ENCODE data around the gene MYCBP.
A peak's percentile ranks its signal among the peaks of the same experiment; 100 is the strongest.
"Not testable (repeated sequence)": the region's sequence is repeated elsewhere in the genome, so short reads cannot be mapped to it uniquely, and the experiment has no call there.

Gene MYCBP

GRCh38 chr1:38845088-38845487 lies 28.1 kb downstream of the MYCBP start:
- DNase-seq (ENCODE audit: low spot score in 2 of 2); H3K4me3 Mint-ChIP-seq; H3K27ac Mint-ChIP-seq; H3K9me3 Mint-ChIP-seq; ATAC-seq; H3K4me1 Mint-ChIP-seq: not testable (repeated sequence)
- H3K36me3 Mint-ChIP-seq, result peaks cover 100% of the 10 kb centered on the region

DNA sequence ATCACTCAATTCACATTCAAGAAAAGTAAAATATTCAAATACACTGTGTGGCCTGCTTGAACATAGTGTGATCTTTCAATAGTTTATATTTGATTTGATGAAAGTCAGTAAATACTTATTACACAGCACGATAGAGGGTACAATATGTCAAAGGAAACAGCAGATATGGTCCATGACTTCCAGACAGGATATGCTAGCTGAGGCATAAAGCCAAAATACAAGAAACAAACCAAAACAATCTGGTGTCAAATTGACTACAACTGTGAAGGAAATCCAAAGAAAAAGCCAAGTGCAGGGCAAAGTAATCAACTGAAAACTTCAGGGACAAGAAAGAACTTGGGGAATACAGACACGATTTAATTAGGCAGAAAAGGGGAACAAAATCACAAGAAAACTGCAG lies 32.9 kb downstream of the MYCBP start:
- ATAC-seq, result no peak
- H3K36me3 Mint-ChIP-seq, result peaks cover 80% of the 10 kb centered on the region
- no peak for DNase-seq (ENCODE audit: low spot score in 2 of 2)
- H3K4me1 Mint-ChIP-seq, result peaks cover 7% of the 10 kb centered on the region
- no peak overlapping the region for H3K27ac Mint-ChIP-seq
- H3K9me3 Mint-ChIP-seq, result peaks cover 3% of the 10 kb centered on the region
- no peak overlapping the region for H3K4me3 Mint-ChIP-seq

- Mint-ChIP-seq H3K4me1 (peaks cover 6% of the 10 kb centered on the region), H3K4me3 (no peak overlapping the region), H3K27ac (no peak overlapping the region), H3K9me3 (no peaks in the 10 kb centered on the region), H3K36me3 (peaks cover 71% of the 10 kb centered on the region)
- no peak for ATAC-seq
- no peak for DNase-seq (ENCODE audit: low spot score in 2 of 2)
Measured at GRCh38 chr1:38839363-38839762, 33.8 kb downstream of the MYCBP start.

DNA sequence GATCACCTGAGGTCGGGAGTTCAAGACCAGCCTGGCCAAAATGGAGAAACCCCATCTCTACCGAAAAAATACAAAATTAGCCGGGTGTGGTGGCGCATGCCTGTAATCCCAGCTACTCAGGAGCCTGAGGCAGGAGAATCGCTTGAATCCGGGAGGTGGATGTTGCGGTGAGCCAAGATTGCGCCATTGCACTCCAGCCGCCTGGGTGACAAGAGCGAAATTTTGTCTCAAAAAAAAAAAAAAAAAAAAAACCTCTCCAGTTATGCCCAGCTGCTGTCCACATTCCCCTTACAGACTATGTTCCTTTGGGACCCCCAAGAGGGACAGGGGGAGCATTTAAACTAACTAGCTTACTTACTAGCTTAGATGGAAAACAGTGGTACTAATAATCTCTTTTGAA lies 36.8 kb downstream of the MYCBP start:
- H3K27ac Mint-ChIP-seq; H3K4me3 Mint-ChIP-seq; DNase-seq (ENCODE audit: low spot score in 2 of 2); H3K4me1 Mint-ChIP-seq; H3K9me3 Mint-ChIP-seq; ATAC-seq: not testable (repeated sequence)
- peaks cover 41% of the 10 kb centered on the region for H3K36me3 Mint-ChIP-seq

DNA sequence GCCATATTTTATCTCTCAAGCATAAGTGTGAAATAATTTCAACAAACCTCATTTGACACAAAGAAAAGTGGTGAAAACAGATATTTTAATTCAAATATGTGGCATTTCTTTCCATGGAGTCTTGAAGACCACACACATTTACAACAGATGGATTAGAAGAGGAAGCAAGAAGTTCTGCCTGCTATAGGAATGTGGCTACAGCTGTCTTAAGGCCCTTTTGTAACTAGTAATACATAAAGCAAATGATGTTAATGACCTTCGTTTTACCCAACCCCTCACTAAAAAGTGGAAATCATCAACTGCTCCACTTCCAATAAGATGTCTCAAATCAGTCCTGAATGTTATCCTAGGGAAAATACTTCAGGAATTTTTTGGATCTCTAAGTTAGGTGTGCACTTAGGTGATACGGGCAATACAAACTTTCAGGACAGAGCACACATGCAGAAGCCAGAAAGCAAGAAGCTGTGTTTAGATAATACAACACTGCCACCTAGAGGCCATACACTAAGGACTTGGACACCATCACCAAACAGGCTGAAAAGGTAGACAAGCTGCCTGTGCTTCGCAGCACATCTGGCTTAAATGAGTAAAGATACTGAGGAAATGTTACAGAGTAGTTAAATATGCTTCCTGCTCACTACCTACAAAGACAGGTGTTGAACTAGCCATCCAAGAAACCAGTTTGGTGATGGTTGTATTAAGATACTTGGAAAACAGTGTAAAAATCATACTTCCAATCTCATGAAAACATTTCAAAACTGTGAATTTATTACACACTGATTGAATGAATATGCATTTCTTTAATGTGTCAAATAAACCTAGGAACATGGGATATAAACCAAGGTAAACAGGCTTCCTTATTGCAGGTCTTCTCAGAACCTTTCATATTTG lies 38.0 kb downstream of the MYCBP start:
- H3K4me3 Mint-ChIP-seq, result no peak overlapping the region
- peak; percentile 26 to 61 for DNase-seq (ENCODE audit: low spot score in 2 of 2)

GRCh38 chr1:38834221-38834782 lies 38.8 kb downstream of the MYCBP start:
- Mint-ChIP-seq H3K4me1 (no peaks in the 10 kb centered on the region), H3K4me3 (no peak overlapping the region)

More for the DNA sequence above, 38.0 kb downstream of the MYCBP start:
- Mint-ChIP-seq H3K27ac (no peak overlapping the region), H3K9me3 (no peaks in the 10 kb centered on the region), H3K36me3 (peaks cover 29% of the 10 kb centered on the region), H3K4me1 (no peaks in the 10 kb centered on the region)
- ATAC-seq, result peak; percentile 86

DNA sequence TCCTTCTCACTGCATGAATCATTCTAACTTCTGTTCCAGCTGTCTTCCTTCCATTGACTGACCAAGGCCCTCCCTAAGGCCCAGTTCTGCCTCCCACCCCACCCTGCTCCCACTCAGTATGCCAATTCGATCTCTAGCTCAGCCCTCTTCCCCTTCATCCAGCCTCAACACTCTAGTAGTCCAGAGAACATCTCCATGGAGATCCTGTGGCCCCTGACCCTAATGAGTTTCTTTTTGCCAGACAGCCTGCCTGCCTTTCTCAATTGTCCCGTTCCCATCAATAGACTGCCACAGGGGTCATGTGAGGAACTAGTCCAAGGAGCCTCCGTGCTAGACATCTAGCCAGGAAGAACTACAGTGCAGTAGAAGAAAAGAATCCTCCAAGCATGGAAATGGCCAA lies 40.0 kb downstream of the MYCBP start:
- H3K36me3 Mint-ChIP-seq, result peaks cover 9% of the 10 kb centered on the region

More at GRCh38 chr1:38834221-38834782, 38.8 kb downstream of the MYCBP start:
- Mint-ChIP-seq H3K9me3 (no peaks in the 10 kb centered on the region), H3K36me3 (peaks cover 20% of the 10 kb centered on the region), H3K27ac (no peak overlapping the region)
- DNase-seq (ENCODE audit: low spot score in 2 of 2), result no peak
- no peak for ATAC-seq

DNA sequence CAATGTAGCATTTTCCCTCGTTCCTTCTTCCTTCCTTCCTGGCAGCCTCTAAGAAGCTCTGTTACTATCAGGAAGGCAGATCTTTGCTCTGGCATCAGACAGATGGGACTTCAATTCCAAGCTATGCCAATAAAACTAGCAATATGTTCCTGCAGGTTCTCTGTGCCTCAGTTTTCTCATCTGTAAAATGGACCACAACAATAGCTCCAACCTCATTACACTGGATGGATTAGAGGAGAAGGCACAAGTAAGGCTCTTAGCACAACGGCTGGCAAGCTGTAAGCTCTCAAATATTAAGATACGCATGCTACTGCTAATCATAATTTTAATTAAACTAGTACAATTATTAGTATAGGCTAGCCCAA lies 40.8 kb downstream of the MYCBP start:
- no peaks in the 10 kb centered on the region for H3K9me3 Mint-ChIP-seq
- no peak for ATAC-seq
- H3K4me3 Mint-ChIP-seq, result no peak overlapping the region
- no peak overlapping the region for H3K27ac Mint-ChIP-seq
- H3K36me3 Mint-ChIP-seq, result peaks cover under 1% of the 10 kb centered on the region
- no peaks in the 10 kb centered on the region for H3K4me1 Mint-ChIP-seq
- no peak for DNase-seq (ENCODE audit: low spot score in 2 of 2)

More for the DNA sequence above, 40.0 kb downstream of the MYCBP start:
- DNase-seq (ENCODE audit: low spot score in 2 of 2), result no peak
- no peak overlapping the region for H3K27ac Mint-ChIP-seq
- ATAC-seq, result no peak
- no peak overlapping the region for H3K4me3 Mint-ChIP-seq
- no peaks in the 10 kb centered on the region for H3K4me1 Mint-ChIP-seq
- H3K9me3 Mint-ChIP-seq, result no peaks in the 10 kb centered on the region

- H3K9me3 Mint-ChIP-seq, result no peaks in the 10 kb centered on the region
- DNase-seq (ENCODE audit: low spot score in 2 of 2), result no peak
- H3K27ac Mint-ChIP-seq, result no peak overlapping the region
- no peaks in the 10 kb centered on the region for H3K4me1 Mint-ChIP-seq
- H3K4me3 Mint-ChIP-seq, result no peak overlapping the region
- ATAC-seq, result no peak
- H3K36me3 Mint-ChIP-seq, result no peaks in the 10 kb centered on the region
Measured at GRCh38 chr1:38831731-38832369, 41.3 kb downstream of the MYCBP start.

DNA sequence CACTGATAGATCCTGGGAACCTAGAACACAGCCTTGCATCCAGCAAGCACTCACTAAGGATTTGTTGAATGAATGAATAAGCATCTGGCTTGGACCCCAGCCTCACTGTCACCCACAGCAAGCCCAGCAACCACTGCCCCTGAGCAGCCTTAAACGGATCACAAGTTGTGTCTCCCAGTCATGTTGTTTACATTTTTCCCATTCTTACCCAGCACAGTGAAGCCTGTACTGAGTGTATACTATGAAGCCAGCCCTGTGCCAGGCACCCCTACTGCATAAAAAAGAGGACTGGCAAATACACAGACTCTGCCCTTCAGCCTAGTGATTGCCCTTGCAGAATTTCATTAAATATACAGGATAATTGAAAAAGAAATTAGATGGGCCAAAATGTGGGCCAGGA lies 43.8 kb downstream of the MYCBP start:
- DNase-seq (ENCODE audit: low spot score in 2 of 2), result no peak
- H3K9me3 Mint-ChIP-seq, result no peaks in the 10 kb centered on the region
- no peak overlapping the region for H3K4me3 Mint-ChIP-seq
- no peaks in the 10 kb centered on the region for H3K4me1 Mint-ChIP-seq
- H3K27ac Mint-ChIP-seq, result no peak overlapping the region
- no peaks in the 10 kb centered on the region for H3K36me3 Mint-ChIP-seq
- ATAC-seq, result no peak

- no peak for DNase-seq (ENCODE audit: low spot score in 2 of 2)
- Mint-ChIP-seq H3K36me3 (no peaks in the 10 kb centered on the region), H3K4me3 (no peak overlapping the region), H3K4me1 (no peaks in the 10 kb centered on the region), H3K9me3 (no peaks in the 10 kb centered on the region), H3K27ac (no peak overlapping the region)
- ATAC-seq, result no peak
Measured at GRCh38 chr1:38827318-38827717, 45.8 kb downstream of the MYCBP start.

DNA sequence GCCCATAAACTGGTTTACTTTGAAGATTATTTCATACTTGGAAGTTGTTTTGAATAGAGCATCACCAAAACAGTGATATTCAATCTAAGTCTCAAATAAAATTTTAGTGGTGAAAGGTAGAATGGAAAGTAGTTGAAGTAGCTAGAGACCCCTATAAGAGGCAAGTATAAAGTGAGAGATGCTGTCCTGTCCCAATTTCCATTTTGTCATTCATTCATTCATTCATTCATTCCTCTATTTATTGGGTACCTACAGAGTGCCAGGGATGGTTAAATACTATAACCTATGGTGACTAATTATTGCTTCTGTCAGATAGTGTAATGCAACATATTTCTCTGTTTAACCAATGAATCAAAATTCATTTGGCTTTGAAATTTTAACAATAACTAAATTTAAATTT lies 46.3 kb downstream of the MYCBP start:
- H3K4me3 Mint-ChIP-seq, result no peak overlapping the region
- no peaks in the 10 kb centered on the region for H3K9me3 Mint-ChIP-seq
- H3K27ac Mint-ChIP-seq, result no peak overlapping the region
- ATAC-seq (no peak), DNase-seq (ENCODE audit: low spot score in 2 of 2) (no peak)
- no peaks in the 10 kb centered on the region for H3K4me1 Mint-ChIP-seq
- H3K36me3 Mint-ChIP-seq, result no peaks in the 10 kb centered on the region

DNA sequence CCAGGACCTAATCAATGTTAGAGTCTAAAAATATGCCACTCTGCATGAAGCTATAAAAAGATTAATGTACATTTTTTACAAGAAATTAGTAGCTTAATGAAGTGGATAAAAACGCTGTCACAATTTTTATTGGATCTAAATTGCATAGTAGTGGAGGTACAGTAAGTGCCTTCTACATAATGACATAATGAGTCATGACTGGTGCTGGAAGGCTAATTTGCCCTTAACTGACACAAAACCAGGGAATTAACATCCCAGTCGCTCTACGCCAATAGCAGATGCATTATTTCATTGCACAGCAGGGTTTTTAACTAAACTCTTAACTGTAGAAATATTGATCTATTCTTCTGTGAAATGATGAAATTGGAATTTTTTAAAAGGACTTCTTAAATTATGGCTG lies 46.9 kb downstream of the MYCBP start:
- H3K4me1 Mint-ChIP-seq, result no peaks in the 10 kb centered on the region

DNA sequence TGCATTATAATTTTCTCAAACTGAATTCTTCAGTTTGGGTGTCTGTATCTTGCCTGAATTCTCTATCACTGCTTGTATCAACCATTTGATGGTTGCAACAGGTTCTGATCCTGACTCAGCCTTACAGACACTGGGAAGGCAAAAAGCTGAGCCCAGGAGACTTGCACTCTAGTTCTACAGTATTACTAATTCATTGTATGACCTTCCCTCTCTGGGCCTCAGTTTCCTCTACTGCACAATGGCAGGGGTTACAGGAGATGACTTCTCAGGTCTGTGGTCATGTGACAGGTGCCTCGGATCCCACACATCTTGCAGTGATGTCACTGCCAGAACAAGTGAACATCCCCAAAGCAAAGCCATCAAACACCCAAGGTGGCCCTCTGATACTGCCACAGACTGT lies 52.3 kb downstream of the MYCBP start:
- no peak for DNase-seq (ENCODE audit: low spot score in 2 of 2)
- no peaks in the 10 kb centered on the region for H3K4me1 Mint-ChIP-seq
- ATAC-seq, result no peak
- H3K36me3 Mint-ChIP-seq, result no peaks in the 10 kb centered on the region
- H3K4me3 Mint-ChIP-seq, result no peak overlapping the region
- H3K9me3 Mint-ChIP-seq, result no peaks in the 10 kb centered on the region
- no peak overlapping the region for H3K27ac Mint-ChIP-seq

More for the DNA sequence above, 46.9 kb downstream of the MYCBP start:
- Mint-ChIP-seq H3K4me3 (no peak overlapping the region), H3K9me3 (no peaks in the 10 kb centered on the region), H3K36me3 (no peaks in the 10 kb centered on the region), H3K27ac (no peak overlapping the region)
- DNase-seq (ENCODE audit: low spot score in 2 of 2), result no peak
- no peak for ATAC-seq

- Mint-ChIP-seq H3K4me3 (no peak overlapping the region), H3K27ac (no peak overlapping the region), H3K36me3 (no peaks in the 10 kb centered on the region), H3K9me3 (no peaks in the 10 kb centered on the region), H3K4me1 (no peaks in the 10 kb centered on the region)
- no peak for ATAC-seq
- no peak for DNase-seq (ENCODE audit: low spot score in 2 of 2)
Measured at GRCh38 chr1:38819516-38819915, 53.6 kb downstream of the MYCBP start.

DNA sequence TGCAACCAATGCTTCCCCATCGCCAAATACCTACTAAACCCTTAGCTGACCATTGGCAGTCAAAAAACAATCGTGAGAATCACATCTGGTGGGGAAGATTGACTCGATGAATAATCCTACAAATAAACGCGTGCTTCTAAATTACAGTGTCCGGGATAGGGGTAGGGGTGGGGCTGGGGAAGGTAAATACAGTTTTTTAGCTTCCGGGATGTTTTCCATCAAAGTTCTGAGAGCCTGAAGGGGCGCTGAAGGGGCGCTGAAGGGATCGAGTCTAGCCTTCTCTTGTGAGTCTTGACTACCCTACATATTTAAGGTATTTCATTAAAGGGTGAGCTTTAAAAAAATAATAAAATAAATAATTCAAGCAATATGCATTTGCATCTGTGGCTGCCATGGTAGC lies 54.1 kb downstream of the MYCBP start:
- Mint-ChIP-seq H3K36me3 (no peaks in the 10 kb centered on the region), H3K27ac (no peak overlapping the region), H3K4me3 (no peak overlapping the region), H3K9me3 (no peaks in the 10 kb centered on the region), H3K4me1 (no peaks in the 10 kb centered on the region)
- DNase-seq (ENCODE audit: low spot score in 2 of 2), result no peak
- no peak for ATAC-seq
